GM18873 (cell line): ENCODE measurements around the gene TTLL5.

Experiments used
- ATAC-seq: cut with Tn5 transposase; IDR thresholded peaks from one replicate; pipeline ENCODE4 v1.9.1; 2021; ENCODE audit warnings: mild to moderate bottlenecking, moderate library complexity, moderate number of reproducible peaks; ENCODE audit not compliant: unreplicated experiment, low FRiP score

Gene TTLL5

DNA sequence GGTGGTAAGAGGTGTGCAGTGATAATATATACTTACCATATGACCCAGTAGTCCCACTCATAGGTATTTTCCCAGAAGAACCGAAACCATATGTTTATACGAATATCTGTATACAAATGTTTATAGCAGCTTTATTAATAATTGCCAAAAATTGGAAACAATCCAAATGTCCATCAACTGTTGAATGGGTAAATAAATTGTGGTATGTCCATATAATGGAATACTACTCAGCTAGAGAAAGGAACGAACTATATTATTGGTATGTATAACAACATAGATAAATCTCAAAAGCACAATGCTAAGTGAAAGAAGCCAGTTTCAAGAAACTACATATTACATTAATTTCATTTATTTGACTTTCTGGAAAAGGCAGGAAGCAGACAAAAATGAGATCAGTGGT lies 66.1 kb downstream of the TTLL5 start:
- ATAC-seq: no peak

DNA sequence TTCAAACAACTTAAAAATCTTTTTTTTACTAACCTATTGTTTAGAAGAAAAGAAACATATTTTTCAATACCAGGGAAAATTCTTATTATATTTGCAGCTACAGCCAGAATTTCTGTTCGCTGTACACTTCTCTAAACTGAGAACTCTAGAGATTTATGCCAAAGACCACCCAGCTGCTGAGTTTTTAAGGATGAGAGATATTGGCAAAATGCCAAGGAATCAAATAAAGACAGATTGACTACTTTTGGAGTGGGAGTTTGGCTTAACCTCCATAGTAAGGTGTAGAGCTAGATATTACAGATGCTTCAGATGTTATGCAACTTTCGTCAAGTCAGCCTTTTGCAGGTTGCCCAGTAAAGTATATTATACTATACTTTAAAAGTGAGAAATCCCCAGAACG lies 71.8 kb downstream of the TTLL5 start:
- ATAC-seq: no peak

GRCh38 chr14:75734854-75735253 lies 73.8 kb downstream of the TTLL5 start:
- ATAC-seq: no peak

DNA sequence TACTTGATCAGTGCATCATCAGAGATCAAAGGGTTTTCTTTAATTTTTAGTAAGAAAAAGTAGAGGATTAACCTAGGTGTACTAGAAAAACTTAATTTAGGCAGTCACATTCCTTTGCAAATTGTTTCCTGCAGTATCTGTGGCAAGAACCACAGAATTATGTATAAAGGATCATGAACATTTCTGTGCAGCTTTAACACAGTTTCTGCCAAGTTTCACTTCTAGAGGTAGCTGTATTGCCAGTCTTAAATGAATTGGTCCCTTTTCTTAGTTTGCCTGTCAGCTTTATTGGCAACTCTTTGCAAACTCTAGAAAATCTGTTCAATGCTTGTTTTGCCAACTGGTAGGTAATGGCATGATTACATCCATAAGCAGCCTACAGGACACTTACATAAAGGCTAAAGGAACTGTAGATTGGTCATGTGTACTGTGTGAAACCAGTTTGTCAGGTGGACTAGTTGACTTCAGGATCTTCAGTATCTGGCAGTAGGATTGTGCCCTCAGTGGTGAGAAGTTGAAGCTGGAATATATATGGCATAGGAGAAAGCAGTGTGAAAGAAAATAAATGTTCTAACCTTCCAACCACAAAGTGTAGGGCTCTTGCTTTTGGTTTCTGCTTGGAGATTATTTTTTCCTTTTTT lies 75.9 kb downstream of the TTLL5 start:
- ATAC-seq: no peak

DNA sequence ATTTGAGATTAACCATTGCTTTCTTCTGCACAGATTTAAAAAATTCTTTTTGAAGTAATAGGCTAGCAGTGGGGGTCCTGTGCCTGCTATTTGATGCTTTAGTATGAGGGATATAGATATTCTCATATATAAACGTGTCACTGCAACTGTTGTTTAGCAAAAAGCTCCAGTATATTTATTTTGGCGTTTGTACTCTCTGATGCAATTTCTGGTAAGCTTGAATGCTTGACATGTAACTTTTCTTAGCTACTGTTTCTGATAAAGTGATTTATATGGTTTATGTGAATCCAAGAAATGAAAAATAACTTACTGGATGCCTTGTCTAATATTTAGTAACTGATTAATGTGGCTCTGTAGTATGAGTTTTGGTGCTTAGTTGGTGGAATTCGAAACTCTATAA lies 77.1 kb downstream of the TTLL5 start:
- ATAC-seq: no peak

DNA sequence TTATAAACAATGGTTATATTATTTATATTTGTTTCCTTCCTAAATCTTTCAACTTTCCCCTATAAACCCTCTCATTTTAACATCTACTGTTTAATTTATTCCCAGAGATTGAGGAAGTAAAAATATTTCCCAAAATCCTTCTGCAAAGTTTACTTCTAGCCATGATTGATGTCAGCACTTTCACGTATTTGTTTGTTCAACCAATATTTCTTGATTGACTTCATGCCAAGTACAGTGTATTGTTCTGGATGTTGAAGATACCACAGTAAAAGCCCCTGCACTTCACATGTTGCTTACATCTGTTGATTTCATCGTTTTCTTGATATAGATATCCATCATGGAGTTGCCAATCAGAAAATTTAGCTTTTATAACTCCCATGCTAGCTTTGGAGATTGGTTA lies 81.8 kb downstream of the TTLL5 start:
- ATAC-seq: no peak

- ATAC-seq: no peak
Measured at GRCh38 chr14:75747899-75748298, 86.9 kb downstream of the TTLL5 start.

DNA sequence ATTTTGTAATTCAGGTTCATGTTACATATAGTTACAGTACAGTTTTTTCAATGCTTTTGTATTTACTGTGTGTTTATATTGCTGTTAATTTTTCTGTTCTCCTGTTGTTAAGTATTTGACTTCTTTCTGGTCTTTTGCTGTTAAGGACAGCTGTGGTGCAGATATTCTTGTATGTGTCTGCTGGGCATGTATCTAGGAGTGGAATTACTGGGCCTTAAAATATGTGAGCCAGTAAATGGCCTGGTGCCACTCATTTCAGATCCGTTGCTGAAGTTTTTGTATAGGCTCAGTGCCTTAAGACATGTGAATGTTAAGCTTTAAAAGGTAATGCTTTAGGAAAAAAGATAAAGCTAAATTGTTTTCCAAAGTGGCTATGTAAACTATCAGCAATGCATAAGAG lies 87.3 kb downstream of the TTLL5 start:
- ATAC-seq: no peak

DNA sequence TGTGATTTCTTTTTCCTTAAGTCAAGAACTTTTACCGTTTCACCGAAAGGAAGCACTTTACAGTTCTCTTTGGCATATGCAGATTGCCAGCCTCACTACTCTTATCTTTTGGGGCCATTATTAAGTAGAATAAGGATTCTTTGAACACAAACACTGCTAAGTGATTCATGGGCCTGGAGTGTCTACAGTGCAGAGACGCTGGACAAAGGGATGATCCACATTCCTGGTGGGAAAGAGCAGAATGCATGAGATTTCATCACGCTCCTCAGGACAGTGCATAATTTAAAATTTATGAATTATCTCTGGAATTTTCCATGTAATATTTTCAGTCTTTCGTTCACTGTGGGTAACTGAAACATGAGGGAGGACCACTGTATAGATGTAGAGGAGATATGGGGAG lies 90.2 kb downstream of the TTLL5 start:
- no peak for ATAC-seq

DNA sequence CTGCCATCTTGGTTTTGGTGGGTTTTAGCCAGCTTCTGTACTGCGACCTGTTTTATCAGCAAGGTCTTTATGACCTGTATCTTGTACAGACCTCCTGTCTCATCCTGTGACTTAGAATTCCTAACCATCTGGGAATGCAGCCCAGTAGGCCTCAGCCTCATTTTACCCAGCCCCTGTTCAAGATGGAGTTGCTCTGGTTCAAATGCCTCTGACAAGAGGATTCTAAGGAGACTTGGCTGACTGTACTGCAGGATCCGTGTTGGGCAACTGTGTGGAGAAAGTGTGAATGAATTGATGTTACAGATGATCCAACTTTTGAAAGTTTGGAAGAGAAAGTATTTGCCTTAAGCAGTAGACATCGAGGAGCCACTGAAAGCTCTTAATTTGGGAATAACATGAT lies 91.0 kb downstream of the TTLL5 start:
- no peak for ATAC-seq

GRCh38 chr14:75752907-75753594 lies 92.0 kb downstream of the TTLL5 start:
- ATAC-seq: no peak

DNA sequence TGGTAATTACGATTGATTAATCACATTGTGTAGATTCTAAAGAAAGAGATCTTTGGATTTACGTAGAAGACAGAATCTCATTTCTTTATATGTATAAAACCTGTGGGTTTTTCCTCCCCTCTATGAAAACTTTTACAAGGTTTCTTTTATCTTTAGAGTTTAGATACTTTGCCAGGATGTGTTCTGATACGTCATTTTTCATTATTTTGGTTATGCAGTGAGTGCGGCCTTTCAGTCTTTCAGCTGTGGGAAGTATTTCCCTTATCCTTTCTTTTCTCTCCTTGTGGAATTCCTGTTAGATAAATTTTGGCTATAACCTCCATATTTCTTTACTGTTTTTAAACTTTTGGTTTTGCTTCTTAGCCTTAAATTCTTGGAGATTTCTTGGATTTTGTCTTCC lies 92.7 kb downstream of the TTLL5 start:
- ATAC-seq: no peak

- no peak for ATAC-seq
Measured at GRCh38 chr14:75757644-75758402, 96.8 kb downstream of the TTLL5 start.

- no peak for ATAC-seq
Measured at GRCh38 chr14:75764020-75764419, 103.0 kb downstream of the TTLL5 start.

GRCh38 chr14:75769047-75769685 lies 108.1 kb downstream of the TTLL5 start:
- ATAC-seq: no peak

DNA sequence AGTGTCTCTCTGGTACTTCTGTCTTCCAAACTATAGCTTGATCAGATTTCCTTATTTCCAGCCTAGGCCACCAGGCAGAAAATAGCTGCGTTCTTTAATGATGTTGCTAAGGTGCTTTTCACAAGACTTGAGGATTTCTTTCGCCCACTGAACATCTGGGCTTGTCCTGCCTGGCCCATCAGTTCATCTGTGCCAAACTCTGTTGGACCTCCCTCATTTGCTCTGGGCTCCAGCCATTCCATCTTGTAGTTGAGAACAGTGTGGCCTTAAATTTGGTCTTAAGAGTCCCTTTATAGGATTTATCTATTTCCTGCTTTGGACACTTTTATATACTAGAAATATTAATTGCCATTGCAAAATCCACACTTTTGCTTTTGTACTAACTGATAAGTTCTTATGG lies 109.6 kb downstream of the TTLL5 start:
- no peak for ATAC-seq

- ATAC-seq: no peak
Measured at GRCh38 chr14:75771595-75771994, 110.5 kb downstream of the TTLL5 start.

DNA sequence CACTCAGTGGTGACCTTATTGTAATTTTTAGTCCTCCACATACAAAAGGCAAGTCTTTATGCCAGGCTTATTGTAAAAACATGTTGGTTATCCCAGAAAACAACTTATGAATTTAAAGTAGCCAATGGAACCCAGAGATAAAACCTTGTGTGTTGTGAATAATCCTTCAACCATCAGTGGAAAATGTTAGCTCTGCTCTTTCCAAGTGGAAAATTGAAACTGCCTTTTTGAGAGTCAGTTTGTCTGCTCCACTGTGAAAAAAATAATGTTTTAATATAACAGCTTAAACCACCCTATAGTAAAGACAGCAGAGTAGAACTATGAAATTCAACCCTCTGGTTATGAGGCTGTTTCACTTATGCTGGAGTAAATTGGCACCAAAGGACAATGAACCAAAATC lies 112.0 kb downstream of the TTLL5 start:
- no peak for ATAC-seq

DNA sequence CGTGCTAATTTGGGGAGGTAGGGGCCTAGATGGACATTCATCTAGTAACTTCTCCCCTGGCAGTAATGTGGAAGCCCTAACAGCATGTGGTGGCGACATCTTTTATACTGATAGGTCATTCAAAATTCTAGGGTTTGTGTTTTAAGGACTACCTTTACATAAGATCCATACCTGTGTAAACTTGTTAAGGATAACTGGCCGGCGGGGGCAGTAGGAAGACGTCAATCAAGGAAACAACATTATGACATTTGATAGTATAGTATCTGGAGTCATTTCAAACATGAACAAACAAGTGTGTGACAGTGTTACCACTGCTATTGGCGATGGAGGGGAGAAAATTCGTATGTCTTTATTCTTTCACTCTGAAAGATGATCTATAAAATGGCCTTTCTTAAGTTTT lies 120.0 kb downstream of the TTLL5 start:
- ATAC-seq: no peak

- no peak for ATAC-seq
Measured at GRCh38 chr14:75783184-75783583, 122.1 kb downstream of the TTLL5 start.

DNA sequence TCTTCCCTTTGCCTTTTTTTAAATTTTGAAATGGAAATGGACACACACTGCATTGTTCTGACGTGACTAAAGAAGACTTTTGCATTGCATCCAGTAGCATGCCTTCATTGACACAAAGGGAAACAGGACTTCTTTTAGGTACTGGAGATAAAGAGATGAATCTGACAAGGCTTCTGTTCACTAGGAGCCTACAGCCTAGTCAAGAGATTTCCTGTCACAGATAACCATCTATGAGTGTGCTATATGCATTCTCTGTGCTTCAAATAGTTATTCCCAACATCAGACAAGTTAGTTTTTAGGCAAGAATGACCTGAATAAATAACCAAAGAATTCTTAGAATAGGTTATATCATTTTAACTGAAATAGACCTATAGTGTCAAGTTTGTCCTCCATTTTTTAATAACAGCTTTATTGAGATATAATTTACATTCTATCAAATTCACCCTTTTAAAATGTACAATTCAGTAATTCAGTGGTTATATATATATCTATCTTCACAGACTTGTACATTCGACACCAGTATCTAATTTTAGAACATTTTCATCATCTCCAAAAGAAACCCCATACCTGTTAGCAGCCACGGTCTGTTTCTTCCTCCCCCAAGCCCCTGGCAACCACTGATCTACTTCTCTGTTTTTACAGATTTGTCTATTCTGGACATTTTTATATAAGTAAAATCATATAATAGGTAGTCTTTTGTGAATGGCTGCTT lies 122.7 kb downstream of the TTLL5 start:
- no peak for ATAC-seq
